Activated CD8-positive, alpha-beta memory T cell treated with anti-CD3 and anti-CD28 coated beads, Interleukin-2, amount 50 U/mL, for 48 hours (primary cell): ENCODE measurements around the gene ZNF681.
"Not testable (repeated sequence)": the region's sequence is repeated elsewhere in the genome, so short reads cannot be mapped to it uniquely, and the experiment has no call there.

ENCODE experiments used
- DNase-seq: peaks from one replicate; pipeline ENCODE4 v3.0.0-alpha.2; 2020

The ZNF681 gene

DNA sequence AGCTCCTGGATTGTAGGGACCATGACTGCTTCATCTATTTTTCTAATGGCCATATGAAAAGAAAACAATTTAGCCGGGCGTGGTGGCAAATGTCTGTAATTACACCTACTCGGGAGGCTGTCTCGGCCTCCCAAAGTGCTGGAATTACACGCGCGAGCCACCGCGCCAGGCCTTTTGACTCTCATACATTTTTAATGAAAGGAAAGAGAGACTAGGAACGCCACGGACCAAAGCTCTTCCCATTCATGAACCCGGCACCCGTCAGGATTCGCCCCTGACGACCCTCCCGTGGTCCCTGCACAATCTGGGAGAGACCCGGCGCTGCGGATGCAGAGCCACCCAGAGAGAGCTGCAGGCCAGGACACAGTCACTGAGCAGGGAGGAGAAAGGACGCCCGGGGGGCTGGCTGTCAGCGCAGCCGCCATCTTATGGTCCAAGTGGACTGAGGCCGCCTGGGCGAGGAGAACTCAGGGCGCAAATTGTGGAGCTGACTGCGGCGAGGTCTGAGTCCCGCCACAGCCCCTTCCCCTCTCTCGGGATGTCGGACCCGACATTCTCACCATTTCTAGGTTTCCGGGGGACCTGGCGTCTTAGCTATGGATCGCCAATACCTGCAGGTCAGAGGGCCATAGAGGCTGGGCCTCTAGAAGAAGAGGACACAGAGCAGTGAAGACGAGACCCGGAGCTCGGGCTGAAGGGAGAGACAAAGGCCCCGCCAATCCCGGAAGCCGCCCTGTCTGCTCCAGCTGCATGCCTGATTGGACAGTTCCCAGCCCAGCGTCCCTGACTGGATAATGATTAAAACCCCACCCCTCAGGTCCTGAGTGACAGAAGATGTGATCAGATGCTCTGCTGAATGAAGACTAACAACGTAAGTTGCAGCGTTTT is at the start of gene ZNF681:
TSS of gene ZNF681 (minus strand) at position 705 of the 888 bp plus-strand sequence. CDS start at position 563, 142 bp downstream.
- peak; percentile 87 for DNase-seq

DNA sequence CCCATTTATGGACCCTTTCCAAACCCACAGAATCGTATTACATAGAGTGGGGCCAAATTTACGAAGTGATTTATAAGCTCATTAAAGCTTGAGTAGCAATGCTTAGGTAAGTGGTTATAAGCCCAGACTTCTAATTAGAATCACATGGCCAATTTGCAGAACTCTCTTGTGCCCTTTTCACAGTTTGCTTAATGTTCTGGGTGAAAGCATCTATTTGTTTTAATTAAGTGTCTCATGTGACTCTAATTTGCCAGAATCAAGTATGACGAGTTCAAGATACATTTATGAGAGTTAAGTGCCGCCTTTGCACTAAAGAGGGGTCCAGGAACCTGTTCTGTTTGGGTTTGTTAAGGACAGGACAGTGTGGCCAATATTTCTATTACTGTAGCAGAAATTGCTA is 46.0 kb upstream of the ZNF681 start:
- no peak for DNase-seq

DNA sequence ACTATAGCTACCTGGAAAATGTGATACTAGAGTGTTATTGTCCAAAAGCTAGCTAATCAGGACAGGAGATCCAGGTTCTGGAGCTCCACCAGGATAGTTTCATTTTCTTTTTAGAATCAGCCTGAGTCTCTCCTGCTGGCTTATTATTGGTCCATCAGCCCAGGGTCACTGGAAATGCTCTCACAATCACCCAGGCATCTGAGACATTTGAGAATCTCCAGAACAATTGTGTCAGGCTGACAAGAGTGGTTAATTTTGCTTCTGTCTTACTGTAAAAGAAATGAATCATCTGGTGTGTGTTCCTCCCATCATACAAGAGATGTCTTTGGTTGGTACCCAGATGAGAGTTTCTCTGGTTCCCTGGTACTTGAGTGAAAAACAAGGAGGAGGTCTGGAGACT is 43.6 kb upstream of the ZNF681 start:
- no peak for DNase-seq

DNA sequence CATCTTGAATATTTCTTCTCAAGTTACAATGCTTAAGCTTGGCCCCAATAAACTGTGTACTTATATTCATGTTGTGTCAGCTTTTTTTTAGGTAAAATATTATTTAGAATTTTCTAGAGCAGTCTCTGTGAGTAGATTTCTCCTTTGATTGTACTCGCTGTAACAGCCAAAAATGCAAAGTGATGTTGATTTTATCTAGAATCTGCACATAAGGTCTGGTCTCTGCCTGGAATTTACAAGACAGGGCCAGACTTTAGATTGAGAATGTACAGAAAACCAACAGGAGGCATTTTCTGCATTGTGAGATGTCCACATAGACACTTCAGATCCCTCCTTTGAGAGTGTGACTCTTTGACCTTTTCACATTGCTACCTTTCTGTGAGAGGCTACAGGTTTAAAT is 43.1 kb upstream of the ZNF681 start:
- DNase-seq = no peak

DNA sequence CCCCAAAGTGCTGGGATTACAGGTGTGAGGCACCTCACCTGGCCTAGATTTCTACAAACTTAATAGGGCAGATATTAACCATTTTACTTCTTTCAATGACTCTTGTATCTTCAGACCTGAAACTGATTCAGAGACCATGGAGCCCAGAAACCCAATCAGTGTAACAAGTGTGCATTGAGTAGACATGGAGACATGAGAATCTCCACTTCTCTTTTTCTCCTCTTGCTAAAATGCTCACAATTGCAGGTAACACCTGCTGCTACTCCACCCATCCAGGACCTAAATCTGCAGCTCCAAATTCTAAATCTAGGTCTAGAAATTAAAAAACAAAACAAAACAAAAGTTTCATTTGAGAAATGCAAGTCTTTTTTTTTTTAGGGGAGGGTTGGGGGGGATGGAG is 42.2 kb upstream of the ZNF681 start:
- no peak for DNase-seq

DNA sequence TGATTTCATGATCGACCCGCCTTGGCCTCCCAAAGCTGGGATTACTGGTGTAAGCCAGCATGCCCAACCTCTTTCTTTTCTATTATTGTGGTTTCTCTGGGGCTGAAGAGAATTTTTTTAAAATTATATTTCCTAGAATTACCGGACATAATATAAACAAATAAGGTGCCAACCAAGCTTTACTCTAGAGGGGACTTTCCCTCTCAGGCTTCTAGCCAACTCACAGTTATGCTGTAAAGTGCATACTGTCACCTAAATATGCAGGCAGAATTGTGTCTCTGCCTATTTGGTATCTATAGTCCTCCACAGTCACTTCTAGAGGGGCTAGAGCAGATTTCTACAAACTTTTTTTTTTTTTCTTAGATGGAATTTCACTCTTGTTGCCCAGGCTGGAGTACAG is 41.6 kb upstream of the ZNF681 start:
- DNase-seq = no peak

DNA sequence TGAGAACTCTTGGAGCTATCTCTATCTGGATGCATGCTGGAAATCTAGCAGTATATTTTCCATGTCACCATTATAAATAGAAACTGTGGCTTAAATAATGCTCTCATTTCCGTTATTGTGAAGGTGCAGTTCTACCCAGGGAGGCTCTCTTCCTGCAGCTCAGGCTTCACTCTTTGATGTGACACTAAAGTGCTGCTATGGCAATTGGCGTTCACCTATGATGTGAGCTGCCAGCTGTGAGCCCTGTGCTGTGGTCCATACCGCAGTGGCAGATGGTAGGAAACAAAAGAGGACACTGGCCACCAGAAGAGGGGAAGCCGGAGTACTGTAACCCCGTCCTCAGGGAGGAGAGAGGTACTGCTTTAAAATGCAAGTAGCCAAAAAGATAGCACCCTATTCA is 40.6 kb upstream of the ZNF681 start:
- DNase-seq = no peak

DNA sequence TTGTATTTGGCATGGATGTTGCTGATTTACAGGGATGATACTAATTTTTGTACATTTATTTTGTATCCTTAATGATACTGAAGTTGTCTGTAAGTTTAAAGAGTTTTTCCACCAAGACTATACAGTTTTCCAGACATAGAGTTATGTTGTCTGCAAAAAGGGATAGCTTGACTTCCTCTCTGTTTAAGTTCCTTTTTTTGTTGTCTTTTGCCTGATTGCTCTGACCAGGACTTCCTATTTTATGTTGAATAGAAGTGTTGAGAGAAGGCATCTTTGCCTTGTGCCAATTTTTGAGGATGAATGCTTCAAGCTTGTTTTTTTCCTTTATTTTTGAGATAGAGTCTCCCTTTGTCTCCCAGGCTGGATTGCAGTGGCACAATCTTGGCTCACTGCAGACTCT is 36.8 kb upstream of the ZNF681 start:
- DNase-seq = no peak

DNA sequence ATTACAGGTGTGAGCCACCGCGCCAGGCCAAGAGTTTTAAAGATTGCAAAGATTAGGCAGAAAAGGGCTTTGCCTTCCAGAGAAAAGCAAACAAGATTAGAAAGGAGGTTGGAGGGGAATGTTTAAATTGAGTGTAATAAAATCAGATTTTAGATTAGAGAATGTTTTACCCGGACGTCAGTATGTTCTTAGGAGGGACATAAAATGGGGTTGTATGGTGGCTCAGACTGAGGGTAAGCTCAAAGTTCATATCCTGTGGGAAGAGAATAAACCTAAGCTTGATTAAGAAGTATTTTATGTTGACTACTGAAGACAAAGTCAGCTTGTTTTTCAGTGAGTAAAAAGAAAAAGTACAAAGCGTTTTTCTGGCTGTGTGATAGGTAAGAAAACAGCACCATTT is 34.1 kb upstream of the ZNF681 start:
- no peak for DNase-seq

DNA sequence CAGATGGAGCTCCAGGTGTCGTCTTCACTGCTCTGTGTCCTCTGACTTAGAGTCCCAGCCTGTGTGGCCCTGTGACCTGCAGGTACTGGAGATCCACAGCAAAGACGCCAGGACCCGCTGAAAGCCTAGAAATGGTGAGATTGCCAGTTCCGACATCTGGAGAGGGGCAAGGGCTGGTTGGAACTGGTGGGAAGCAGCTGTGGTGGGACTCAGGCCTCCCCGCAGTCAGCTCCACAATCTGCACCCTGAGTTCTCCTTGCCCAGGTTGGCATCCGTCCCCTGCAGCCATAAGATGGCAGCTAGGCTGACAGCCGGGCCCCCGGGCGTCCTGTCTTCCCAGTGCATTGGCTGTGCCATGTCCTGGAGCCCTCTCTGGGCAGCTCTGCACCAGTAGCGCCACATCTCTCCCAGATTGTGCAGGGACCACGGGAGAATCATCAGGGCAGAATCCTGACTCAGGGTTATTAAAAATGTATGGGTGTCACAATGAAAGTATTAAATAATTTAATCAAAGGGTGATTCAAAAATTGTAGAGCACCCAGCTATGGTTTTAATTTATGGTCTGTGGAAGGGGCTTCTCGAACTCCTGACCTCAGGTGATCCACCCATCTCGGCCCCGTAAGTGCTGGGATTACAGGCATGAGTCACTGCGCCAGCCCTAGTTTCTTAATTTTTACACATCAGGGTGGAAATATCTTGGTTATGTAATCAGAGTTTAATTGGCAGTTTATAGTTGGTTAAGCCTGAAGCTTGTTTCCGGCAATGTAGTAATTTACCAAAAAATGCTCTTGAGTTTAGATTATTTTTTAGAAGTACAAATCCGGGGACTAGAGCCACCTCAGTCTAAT is 32.2 kb upstream of the ZNF681 start:
- DNase-seq = no peak

DNA sequence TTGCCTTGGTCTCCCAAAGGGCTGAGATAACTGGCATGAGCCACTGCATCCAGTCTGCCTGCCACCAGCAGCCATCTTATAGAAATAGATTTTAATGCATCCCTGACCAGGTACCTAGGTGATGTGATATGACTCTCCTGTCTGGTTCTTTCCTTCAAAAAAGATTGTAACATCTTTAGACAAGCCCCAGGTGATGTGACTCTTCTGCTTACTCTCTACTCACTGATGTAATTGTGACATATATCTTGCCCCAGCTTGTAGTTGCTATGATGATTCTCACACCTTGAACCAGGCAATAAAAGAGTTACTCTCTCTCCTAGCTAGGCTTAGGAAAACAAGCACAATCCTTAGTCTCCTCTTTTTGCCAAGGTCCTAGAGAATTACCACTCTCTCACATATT is 30.6 kb upstream of the ZNF681 start:
- DNase-seq = no peak

DNA sequence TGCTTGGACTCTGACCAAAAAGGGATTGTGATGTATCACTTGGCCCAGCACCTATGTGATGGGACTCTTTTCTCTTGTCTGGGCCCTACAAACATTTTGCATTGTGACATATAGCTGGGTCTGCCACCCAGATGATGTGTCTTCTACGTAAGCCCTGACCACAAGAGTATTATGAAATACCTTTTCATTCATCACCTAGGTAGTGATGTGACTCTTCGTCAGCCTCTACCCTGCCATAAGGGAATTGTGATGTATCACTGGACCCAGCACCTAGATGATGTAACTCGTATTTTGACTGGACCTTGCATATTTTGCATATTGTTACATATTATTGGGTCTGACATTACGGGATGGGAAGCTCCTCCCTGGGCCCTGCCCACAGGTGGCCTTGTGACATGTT is 29.7 kb upstream of the ZNF681 start:
- DNase-seq = no peak

DNA sequence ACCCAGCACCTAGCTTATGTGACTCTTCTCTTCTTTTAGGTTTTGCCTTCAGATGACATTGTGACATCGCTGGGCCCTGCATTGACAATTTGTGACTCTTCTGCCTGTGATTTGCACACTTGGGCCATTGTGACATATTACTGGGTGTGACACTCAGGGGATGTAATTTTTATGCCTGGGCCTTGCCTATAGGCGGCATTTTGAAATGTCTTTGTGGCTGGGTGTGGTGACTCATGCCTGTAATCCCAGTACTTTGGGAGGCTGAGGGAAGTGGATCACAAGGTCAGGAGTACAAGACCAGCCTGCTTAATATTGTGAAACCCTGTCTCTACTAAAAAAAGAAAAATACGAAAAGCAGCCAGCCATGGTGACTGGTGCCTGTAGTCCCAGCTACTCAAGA is 28.4 kb upstream of the ZNF681 start:
- no peak for DNase-seq

DNA sequence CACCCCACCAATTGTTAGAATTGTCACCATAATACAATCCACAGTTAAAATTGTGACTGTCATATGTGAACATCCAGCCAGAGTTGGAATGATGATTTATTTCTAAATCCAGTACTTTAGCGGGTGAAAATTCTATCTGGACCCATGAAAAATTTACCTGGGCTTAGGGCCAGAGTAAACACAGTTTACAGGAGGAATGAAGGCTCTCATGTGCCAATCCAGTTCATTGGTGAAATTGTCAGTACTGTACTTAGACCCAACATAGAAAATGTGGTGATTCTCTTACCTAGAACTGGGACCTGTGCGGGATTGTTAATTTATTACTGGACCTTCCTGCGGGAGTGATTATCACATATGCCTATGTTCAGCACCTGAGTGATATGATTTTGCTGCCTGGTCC is 27.3 kb upstream of the ZNF681 start:
- DNase-seq = no peak

DNA sequence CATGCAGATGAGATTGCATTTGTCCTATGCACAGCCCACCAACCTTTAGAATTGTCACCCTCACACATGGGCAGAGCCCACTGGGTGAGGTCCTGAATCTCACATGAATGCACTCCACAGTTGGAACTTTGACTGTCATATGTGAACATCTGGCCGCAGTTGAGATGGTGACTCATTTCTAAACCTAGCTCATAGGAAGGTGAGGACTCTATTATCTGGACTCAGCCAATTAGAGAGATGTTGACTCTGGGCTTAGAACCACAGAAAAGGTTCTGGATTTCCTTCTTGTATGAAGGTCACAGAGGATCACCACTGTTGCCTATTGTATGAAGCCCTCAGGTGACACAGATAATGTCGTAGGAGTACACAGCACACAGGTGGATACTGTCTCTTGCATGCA is 25.6 kb upstream of the ZNF681 start:
- no peak for DNase-seq

DNA sequence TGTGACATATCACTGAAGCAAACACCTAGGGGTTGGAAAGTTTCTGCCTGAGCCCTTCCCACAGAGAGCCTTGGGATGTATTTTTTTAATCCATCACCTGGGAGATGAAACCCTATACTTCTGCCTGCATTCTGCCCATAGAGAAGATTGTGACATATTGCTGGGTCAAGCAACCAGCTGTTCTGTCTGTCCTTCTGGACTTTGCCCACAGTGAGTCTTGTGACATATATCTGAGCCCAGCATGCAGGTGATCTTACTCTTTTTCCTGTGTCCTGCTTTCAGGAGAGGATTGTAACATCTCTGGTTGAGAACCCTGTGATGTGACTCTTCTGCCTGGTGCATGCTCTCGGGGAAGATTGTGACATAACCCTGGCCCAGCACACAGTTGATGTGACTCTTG is 24.9 kb upstream of the ZNF681 start:
- DNase-seq = no peak

DNA sequence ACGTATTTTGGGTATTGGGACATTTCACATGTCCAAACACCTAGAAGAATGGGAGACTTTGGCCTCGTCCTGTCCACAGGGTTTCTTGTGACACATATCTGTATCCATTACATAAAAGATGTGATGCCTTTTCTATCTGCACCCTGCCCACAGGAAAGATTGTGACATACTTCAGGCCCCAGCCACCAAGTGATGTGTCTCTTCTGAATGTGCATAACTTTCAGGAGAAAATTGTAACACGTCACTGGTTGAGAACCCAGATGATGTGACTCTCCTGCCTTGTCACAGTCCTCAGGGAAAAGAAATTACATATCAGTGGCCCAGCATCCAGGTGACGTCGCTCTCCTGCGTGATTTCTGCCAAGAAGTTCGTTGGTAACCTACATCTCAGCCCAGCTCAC is 21.0 kb upstream of the ZNF681 start:
- DNase-seq = no peak

DNA sequence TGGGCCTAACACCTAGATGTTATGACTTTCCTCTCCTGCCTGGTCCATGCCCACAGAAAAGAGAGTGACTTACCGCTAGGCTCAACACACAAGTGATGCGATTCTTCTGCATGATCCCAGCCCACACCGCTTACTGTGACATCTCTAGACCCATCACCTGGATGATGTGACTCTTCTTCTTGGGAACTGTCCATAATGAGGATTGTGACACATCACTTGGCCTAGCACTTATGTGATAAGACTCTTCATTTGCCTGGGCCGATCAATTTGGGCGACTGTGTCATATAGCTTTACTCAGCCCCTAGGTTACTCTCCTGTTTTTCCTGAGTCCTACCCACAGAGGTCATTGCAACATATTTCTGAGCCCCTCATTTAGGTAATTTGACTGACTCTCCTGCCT is 19.9 kb upstream of the ZNF681 start:
- no peak for DNase-seq

DNA sequence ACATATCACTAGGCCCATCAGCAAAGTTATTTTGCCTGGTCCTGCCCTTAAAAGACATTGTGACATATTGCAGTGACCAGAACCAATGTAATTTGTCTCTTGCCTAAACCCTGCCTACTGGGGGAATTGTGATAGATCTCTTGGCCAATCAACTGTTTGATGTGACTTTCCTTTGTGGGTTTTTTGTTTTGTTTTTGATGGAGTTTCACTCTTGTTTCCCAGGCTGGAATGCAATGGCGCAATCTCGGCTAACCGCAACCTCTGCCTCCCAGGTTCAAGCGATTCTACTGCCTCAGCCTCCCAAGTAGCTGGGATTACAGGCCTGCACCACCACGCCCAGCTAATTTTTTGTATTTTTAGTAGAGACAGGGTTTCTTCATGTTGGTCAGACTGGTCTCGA is 19.3 kb upstream of the ZNF681 start:
- not testable (repeated sequence) for DNase-seq

DNA sequence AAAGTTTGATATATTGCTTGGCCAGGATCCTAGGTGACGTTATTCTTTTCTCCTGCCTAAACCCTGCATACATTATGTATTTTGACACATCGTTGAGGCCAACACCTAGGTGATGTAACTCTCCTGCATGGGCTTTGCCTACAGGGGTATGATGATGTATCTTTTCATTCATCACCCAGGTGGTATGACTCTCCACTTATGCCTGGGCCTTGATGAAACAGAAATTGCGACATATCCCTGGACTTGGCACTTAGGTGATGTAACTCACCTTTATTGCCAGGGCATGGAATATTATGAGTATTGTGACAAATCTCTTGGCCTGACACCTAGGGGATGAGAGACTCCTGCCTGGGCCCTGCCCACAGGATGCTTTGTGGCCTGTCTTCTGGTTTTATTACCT is 18.5 kb upstream of the ZNF681 start:
- DNase-seq = no peak

DNA sequence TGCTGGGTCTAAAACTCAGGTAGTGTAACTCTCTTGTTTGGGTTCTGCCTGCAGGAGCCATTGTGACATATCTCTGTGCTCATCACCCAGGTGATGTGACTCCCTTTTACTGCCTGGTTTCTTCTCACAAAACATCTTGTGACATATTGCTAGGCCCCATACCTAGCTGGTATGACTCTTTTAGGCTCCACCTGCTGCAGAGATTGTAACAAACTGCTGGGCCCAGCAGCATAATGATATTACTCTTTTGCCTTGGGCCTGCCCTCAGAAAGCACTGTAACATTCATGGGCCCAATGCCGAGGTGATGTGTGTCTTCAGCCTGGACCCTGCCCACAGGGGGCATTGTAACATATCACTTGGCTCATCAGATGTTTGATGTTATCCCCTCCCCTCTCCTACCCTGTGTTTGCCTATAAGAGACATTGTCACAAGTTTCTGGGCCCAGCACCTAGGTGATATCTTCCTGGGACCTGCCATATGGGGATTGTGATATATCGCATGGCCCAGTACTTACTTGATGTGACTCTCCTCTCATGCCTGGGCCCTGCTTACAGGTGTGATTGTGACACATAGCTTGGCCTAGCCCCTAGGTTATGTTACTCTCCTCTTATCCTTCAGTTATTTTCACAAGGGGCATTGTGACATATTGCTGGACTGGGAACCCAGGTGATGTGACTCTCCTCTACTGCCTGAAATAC is 18.0 kb upstream of the ZNF681 start:
- no peak for DNase-seq

DNA sequence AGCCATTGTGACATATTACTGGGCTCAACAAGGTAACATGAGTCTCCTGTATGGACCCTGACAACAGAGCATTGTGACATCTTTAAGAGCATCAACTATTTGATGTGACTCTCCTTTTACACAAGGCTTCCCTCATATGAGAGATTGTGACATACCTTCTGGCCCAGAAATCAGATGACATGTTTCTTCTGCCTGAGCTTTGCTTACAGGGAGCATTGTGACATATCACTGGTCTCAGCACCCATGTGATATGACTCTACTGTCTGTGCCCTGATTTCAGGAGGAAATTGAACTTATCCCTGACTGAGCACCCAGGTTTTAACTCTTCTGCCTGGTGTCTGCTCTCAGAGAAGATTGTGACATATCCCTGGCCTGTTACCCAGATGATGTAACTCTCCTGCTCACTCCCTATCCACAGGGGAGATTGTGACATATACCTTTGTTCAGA is 15.9 kb upstream of the ZNF681 start:
- DNase-seq = no peak

DNA sequence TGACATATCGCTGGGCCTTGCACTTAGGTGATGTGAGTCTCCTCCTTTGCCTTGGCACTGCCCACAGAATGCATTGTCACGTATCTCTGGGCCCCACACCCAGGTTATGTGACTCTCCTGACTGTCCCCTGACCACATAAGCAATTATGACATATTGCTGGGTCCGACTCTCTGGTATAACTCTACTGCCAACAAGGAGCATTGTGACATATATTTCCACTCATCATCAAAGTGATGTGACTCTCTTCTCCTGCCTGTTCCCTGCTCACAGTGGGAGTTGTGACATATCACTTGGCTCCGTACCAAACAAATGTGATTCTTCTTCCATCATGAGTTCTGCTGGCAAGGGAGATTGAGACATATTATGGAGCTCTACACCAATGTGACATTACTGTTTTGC is 15.4 kb upstream of the ZNF681 start:
- DNase-seq = no peak

DNA sequence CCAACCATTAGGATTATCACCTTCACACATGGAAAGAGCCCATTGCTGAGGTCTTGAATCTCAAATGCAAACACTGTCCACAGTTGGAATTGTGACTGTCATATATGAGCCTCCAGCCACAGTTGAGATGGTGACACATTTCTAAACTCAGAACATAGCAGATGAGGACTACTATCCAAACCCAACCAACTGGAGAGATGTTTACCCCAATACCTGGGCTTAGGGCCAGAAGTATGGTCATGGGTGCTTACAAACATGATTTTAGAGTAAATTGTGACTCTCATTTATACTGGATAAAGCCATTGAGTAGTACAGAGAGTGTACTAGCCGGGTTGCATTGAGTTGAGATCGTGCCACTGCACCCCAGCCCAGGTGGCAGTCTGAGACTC is 14.0 kb upstream of the ZNF681 start:
- DNase-seq = no peak
